ENCODE results near the gene RASGEF1B. TPM values are rescaled to one million over a fixed set of nuclear protein-coding genes. Genes with fewer than 3 reads are reported as not detected.

RASGEF1B gene
- total and polyA plus RNA-seq, 2 of the 4 experiments (the other 2 are of a cell fraction) = 0.09 to 0.36 TPM

- in situ Hi-C loops (cut with MboI; ENCODE audit: low sequenced_read_pairs) = no loop called here
- Histone ChIP-seq H3K36me3 (ENCODE audit: control insufficient read depth, insufficient read depth, low read length) (no peaks in the 10 kb centered on the region), H3K18ac (ENCODE audit: low read depth, low read length) (peak overlapping the region; percentile 72; the same call in 1 of the 2 replicates), H3K56ac (ENCODE audit: extremely low read depth, insufficient read depth, low read length) (no peak overlapping the region), H4K91ac (ENCODE audit: insufficient read depth, low read depth, low read length) (no peak overlapping the region), H3K14ac (replicated peaks; ENCODE audit: low read depth, low read length) (no peak overlapping the region), H3K27ac (ENCODE audit: insufficient read depth, low read length) (peak overlapping the region; percentile 55; the same call in 1 of the 2 replicates), H3K9me1 (ENCODE audit: insufficient read depth, low read length) (no peaks in the 10 kb centered on the region), H2AFZ (replicated peaks; ENCODE audit: low read length, poor library complexity) (no peak overlapping the region), H3K9ac (ENCODE audit: low read depth, low read length) (no peak overlapping the region), H2AK5ac (ENCODE audit: low read depth, low read length) (no peak overlapping the region), H3K9me3 (ENCODE audit: control insufficient read depth, insufficient read depth, low read length) (no peaks in the 10 kb centered on the region), H3K23ac (ENCODE audit: low read depth, low read length) (no peak overlapping the region), H4K5ac (ENCODE audit: low read depth, low read length) (no peak overlapping the region), H3K4me3 (ENCODE audit: insufficient read depth, low read depth, low read length) (no peak overlapping the region), H2AK9ac (replicated peaks; ENCODE audit: low read depth, low read length, poor library complexity) (no peak overlapping the region), H3K4ac (ENCODE audit: low read depth, low read length) (no peak overlapping the region), H4K8ac (ENCODE audit: low read depth in 2 of 2, low read length in 2 of 2) (peak overlapping the region in 1 of 2 experiments; percentile 20; a peak in 1 of 4 replicates), H3K79me1 (ENCODE audit: low read depth in 1 of 2, low read length in 2 of 2) (no peaks in the 10 kb centered on the region), H2BK120ac (ENCODE audit: low read depth, low read length) (no peak overlapping the region), H2BK20ac (ENCODE audit: low read depth, low read length) (no peak overlapping the region), H3K4me2 (ENCODE audit: low read depth, low read length) (no peak overlapping the region), H3K4me1 (ENCODE audit: control insufficient read depth, insufficient read depth, low read length) (peaks cover 15% of the 10 kb centered on the region), H3K27me3 (ENCODE audit: control insufficient read depth, insufficient read depth, low read length) (no peaks in the 10 kb centered on the region), H2BK5ac (ENCODE audit: low read depth, low read length, poor library complexity, severe bottlenecking) (peak overlapping the region; percentile 49), H4K20me1 (ENCODE audit: insufficient read depth, low read length) (no peaks in the 10 kb centered on the region), H2BK15ac (ENCODE audit: low read depth, low read length) (no peak overlapping the region)
- ChIA-PET POLR2A (ENCODE audit: unreplicated experiment) (no interaction called here), CTCF (interaction anchor here (1.3 kb wide), 1 partner anchor 26 kb away, joined by 3 read pairs; no protein-coding TSS in a partner anchor)
- ATAC-seq (ENCODE audit: low read depth) = peak; percentile 25
- TF ChIP-seq BHLHE40 (IDR thresholded peaks at IDR 0.05; ENCODE audit: low read depth, low read length) (no peak), RFX5 (IDR thresholded peaks at IDR 0.05; ENCODE audit: low read depth, low read length) (no peak), MAZ (IDR thresholded peaks at IDR 0.05; ENCODE audit: borderline replicate concordance, low read depth, low read length) (no peak), MXI1 (IDR thresholded peaks at IDR 0.05; ENCODE audit: borderline replicate concordance, low read depth, low read length) (no peak), MAFK (IDR thresholded peaks at IDR 0.05; ENCODE audit: low read depth, low read length) (no peak)
- TF ChIP-seq, protein P1, sequence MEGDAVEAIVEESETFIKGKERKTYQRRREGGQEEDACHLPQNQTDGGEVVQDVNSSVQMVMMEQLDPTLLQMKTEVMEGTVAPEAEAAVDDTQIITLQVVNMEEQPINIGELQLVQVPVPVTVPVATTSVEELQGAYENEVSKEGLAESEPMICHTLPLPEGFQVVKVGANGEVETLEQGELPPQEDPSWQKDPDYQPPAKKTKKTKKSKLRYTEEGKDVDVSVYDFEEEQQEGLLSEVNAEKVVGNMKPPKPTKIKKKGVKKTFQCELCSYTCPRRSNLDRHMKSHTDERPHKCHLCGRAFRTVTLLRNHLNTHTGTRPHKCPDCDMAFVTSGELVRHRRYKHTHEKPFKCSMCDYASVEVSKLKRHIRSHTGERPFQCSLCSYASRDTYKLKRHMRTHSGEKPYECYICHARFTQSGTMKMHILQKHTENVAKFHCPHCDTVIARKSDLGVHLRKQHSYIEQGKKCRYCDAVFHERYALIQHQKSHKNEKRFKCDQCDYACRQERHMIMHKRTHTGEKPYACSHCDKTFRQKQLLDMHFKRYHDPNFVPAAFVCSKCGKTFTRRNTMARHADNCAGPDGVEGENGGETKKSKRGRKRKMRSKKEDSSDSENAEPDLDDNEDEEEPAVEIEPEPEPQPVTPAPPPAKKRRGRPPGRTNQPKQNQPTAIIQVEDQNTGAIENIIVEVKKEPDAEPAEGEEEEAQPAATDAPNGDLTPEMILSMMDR (conservative IDR thresholded peaks at IDR 0.05; ENCODE audit: low read depth, low read length) = no peak
- intact Hi-C loops (cut with micrococcal nuclease) = no loop called here
- no peak for DNase-seq
- BruUV-seq (replicated peaks) = no TSS peak
- dilution Hi-C loops (cut with HindIII; ENCODE audit: low sequenced_read_pairs, unreplicated experiment) = no loop called here
- no CpG with 5 or more reads among the region's 4 CpGs for WGBS, 2 experiments (ENCODE audit: extremely low coverage in 2 of 2, insufficient read length in 1 of 2)
These were observed 30.8 kb downstream of the RASGEF1B start for GRCh38 chr4:81440949-81441348.

All from IMR-90 (cell line).